Type B pancreatic cell (in vitro differentiated cells): ENCODE measurements around the gene AZIN2. TPM values are rescaled to one million over a fixed set of nuclear protein-coding genes. Genes with fewer than 3 reads are reported as not detected.
"Not testable (repeated sequence)": the region's sequence is repeated elsewhere in the genome, so short reads cannot be mapped to it uniquely, and the experiment has no call there.

Experiments used
- DNase-seq: peaks from one replicate; pipeline ENCODE4 v3.0.0; 2021; ENCODE audit warnings: mixed read lengths; ENCODE audit not compliant: unreplicated experiment; ENCODE audit errors: extremely low spot score
- H3K27ac Mint-ChIP-seq: 2 replicates; pipeline ENCODE4 v1.8.0; 2021; ENCODE audit warnings: mild to moderate bottlenecking, mixed read lengths
- H3K27me3 Mint-ChIP-seq: 2 replicates; pipeline ENCODE4 v1.8.0; 2021; ENCODE audit warnings: mixed read lengths
- H3K36me3 Mint-ChIP-seq: 2 replicates; pipeline ENCODE4 v1.8.0; 2021; ENCODE audit warnings: mixed read lengths
- H3K4me1 Mint-ChIP-seq: one replicate; pipeline ENCODE4 v1.8.0; 2021; ENCODE audit warnings: mixed read lengths; ENCODE audit not compliant: unreplicated experiment
- H3K4me3 Mint-ChIP-seq: 2 replicates; pipeline ENCODE4 v1.8.0; 2021; ENCODE audit warnings: mild to moderate bottlenecking, mixed read lengths
- H3K9me3 Mint-ChIP-seq: 2 replicates; pipeline ENCODE4 v1.8.0; 2021; ENCODE audit warnings: mixed read lengths
- total RNA-seq: library from RNA; stranded (reverse); gene quantifications from 2 replicates; pipeline ENCODE4 v1.2.1, GENCODE V29; 2021; ENCODE audit warnings: low replicate concordance
- TF ChIP-seq, protein P1 (sequence below): fragments of 200-600 bp; sonication (generic); conservative IDR thresholded peaks from 2 replicates; pipeline ENCODE4 v1.5.0; 2021; ENCODE audit warnings: antibody characterized with exemption, mild to moderate bottlenecking

Gene AZIN2
- total RNA-seq, 1 donor from 2014 or later = 8.9 TPM

DNA sequence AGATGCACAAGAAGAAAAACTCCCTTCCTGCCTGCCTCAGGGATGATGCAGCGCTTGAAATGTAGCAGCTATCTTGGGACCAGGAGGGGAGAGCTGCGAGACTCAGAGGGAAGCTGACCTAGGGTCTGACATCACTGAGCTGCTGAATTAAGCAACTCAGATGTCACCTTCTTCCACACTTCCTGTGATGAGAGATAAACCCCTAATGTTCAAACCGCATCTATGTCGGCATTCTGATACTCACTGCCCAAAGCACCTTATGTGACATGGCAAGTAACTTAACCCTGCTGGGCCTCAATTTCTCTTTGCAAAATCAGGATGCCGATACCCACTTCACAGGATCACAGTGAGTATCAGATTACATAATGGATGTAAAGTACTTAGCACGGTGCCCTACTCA is 35.1 kb upstream of the AZIN2 start:
- no peak overlapping the region for H3K27ac Mint-ChIP-seq

DNA sequence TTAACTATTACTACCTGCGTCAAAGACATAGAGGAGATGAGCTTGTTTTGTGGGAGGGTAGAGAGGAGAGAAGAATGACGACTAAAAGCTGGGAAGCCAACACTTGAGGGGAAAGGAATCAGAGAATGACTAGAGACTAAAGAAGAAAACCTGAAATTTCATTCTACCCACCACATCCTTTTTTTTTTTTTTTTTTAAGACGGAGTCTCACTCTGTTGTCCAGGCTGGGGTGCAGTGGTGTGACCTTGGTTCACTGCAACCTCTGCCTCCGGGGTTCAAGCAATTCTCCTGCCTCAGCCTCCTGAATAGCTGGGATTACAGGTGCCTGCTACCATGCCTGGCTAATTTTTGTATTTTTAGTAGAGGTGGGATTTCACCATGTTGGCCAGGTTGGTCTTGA is 34.7 kb upstream of the AZIN2 start:
- H3K4me3 Mint-ChIP-seq, H3K27me3 Mint-ChIP-seq, H3K27ac Mint-ChIP-seq, H3K36me3 Mint-ChIP-seq, H3K9me3 Mint-ChIP-seq, DNase-seq, H3K4me1 Mint-ChIP-seq: not testable (repeated sequence)

More for the DNA sequence above, 35.1 kb upstream of the AZIN2 start:
- no peak for DNase-seq
- Mint-ChIP-seq H3K36me3 (no peaks in the 10 kb centered on the region), H3K4me3 (no peak overlapping the region), H3K27me3 (no peaks in the 10 kb centered on the region), H3K4me1 (peaks cover 7% of the 10 kb centered on the region), H3K9me3 (no peaks in the 10 kb centered on the region)
- TF ChIP-seq, protein P1, sequence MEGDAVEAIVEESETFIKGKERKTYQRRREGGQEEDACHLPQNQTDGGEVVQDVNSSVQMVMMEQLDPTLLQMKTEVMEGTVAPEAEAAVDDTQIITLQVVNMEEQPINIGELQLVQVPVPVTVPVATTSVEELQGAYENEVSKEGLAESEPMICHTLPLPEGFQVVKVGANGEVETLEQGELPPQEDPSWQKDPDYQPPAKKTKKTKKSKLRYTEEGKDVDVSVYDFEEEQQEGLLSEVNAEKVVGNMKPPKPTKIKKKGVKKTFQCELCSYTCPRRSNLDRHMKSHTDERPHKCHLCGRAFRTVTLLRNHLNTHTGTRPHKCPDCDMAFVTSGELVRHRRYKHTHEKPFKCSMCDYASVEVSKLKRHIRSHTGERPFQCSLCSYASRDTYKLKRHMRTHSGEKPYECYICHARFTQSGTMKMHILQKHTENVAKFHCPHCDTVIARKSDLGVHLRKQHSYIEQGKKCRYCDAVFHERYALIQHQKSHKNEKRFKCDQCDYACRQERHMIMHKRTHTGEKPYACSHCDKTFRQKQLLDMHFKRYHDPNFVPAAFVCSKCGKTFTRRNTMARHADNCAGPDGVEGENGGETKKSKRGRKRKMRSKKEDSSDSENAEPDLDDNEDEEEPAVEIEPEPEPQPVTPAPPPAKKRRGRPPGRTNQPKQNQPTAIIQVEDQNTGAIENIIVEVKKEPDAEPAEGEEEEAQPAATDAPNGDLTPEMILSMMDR = no peak

DNA sequence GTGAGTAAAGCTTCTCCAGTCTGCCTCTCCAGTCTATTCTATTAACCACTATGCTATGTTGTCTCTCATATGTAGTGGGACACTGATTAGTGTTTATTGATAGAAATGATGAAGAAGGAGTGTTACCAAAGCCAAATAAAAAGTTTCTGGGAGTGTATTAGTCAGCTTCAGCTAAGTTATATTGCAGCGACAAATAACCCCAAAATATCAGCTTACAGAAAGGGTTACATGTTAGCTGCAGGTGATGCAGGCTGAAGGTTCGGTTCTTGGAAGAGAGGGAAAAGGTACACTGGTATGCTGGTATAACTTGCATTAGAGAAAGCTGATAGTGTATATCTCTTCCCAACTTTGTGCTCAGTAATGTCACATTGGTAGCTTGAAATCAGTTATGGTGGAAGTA is 33.7 kb upstream of the AZIN2 start:
- H3K4me1 Mint-ChIP-seq = peaks cover 7% of the 10 kb centered on the region
- H3K9me3 Mint-ChIP-seq = no peaks in the 10 kb centered on the region
- no peaks in the 10 kb centered on the region for H3K27me3 Mint-ChIP-seq
- DNase-seq = no peak
- H3K4me3 Mint-ChIP-seq = no peak overlapping the region
- H3K36me3 Mint-ChIP-seq = no peaks in the 10 kb centered on the region
- TF ChIP-seq, protein P1 = no peak
- peak overlapping the region; percentile 54 for H3K27ac Mint-ChIP-seq

DNA sequence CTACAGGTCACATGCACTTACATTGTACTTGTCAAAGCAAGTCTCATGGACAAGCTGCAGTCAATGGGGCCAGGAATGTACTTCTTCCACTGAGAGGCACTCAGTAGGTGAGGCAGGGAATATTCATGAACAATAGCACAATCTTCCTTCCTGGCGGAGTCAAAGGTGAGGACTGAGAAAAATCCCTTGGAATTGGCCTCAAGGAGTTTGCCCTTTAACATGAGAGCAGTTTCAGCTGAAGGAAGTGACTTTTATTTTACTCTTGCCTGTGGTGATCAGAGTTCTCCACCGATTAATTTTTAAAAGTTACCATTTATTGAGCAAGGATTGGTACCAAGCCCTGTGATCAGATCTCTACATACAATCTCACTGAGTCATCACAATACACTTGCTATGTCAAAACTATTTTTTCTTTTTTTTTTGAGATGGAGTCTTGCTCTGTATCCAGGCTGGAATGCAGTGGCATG is 33.1 kb upstream of the AZIN2 start:
- TF ChIP-seq, protein P1 = no peak
- H3K36me3 Mint-ChIP-seq = no peaks in the 10 kb centered on the region
- no peaks in the 10 kb centered on the region for H3K9me3 Mint-ChIP-seq
- H3K4me1 Mint-ChIP-seq = peaks cover 7% of the 10 kb centered on the region
- peak overlapping the region; percentile 54 for H3K27ac Mint-ChIP-seq
- H3K27me3 Mint-ChIP-seq = no peaks in the 10 kb centered on the region
- H3K4me3 Mint-ChIP-seq = no peak overlapping the region
- no peak for DNase-seq

DNA sequence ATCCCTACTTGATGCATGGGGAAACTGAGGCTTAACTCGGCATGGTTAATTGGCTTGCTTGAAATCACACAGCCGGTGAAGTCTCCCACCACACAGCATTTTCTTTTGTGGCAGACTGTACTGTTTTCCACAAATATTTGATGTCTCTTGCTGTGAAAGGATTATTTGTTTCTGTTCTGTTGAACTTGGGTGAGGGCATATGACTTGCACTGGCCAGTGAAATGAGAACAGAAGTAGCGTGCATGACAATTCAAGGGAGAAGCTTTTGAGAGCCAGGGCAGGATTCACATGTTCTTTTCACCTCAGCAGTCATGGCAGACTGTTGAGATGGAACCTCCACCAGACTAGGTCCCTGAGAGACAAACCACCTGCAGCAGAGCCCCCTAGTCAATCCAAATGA is 32.5 kb upstream of the AZIN2 start:
- Mint-ChIP-seq H3K27ac (no peak overlapping the region), H3K4me3 (no peak overlapping the region), H3K27me3 (no peaks in the 10 kb centered on the region), H3K9me3 (no peaks in the 10 kb centered on the region), H3K36me3 (no peaks in the 10 kb centered on the region), H3K4me1 (peaks cover 7% of the 10 kb centered on the region)
- DNase-seq = no peak
- TF ChIP-seq, protein P1 = no peak

DNA sequence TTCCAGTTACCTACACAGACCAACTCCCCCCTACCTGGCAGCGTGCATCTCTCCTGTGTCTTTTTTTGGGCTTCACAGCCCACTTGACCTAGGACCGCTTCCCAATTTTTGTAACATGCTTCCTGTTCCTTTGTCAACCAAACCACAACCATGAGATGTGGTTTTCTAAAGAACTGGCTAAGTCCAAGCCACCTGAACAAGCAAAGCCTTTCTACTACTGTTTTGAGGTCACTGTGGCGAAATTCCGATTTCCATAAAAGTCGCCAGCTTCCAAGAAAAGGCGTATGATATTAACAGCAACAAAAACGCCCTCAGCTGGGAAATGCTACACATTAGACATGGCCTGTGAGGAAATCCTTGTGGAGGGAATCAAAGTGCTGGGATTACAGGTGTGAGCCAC is 31.6 kb upstream of the AZIN2 start:
- Mint-ChIP-seq H3K4me3 (no peak overlapping the region), H3K27ac (no peak overlapping the region), H3K27me3 (no peaks in the 10 kb centered on the region), H3K9me3 (no peaks in the 10 kb centered on the region), H3K4me1 (peaks cover 7% of the 10 kb centered on the region), H3K36me3 (no peaks in the 10 kb centered on the region)
- no peak for DNase-seq
- TF ChIP-seq, protein P1 = no peak
